HepG2 (cell line): ENCODE data around the gene RPS27L. TPM values are rescaled to one million over a fixed set of nuclear protein-coding genes. Genes with fewer than 3 reads are reported as not detected.

ENCODE experiments used
- FOXK2 ChIP-seq: fragments of 450-650 bp; IDR thresholded peaks from 2 replicates; pipeline ENCODE4 v1.6.1; 2016
- HNRNPUL1 ChIP-seq: fragments of 200-400 bp; formaldehyde crosslinking; IDR thresholded peaks from 2 replicates; pipeline ENCODE4 v1.6.1; 2017; ENCODE audit warnings: low read depth, mild to moderate bottlenecking, low read length, moderate library complexity
- IKZF4 ChIP-seq: sonication (generic); formaldehyde crosslinking; IDR thresholded peaks from 2 replicates; pipeline ENCODE4 v1.5.1; 2020; ENCODE audit warnings: borderline replicate concordance, mild to moderate bottlenecking, low read depth, missing genetic modification reagents; ENCODE audit errors: not compliant biosample characterization
- NFE2L2 ChIP-seq: fragments of 150-350 bp; IDR thresholded peaks from 2 replicates; pipeline ENCODE4 v1.6.1; 2014; ENCODE audit warnings: low read length
- SIN3A ChIP-seq: IDR thresholded peaks from 2 replicates; pipeline ENCODE4 v1.6.1; 2011; ENCODE audit warnings: low read depth, mild to moderate bottlenecking, control low read depth, low read length, borderline replicate concordance
- SRSF1 ChIP-seq: fragments of 200-400 bp; formaldehyde crosslinking; optimal IDR thresholded peaks from 2 replicates; pipeline ENCODE3; 2017; ENCODE audit warnings: mild to moderate bottlenecking, low read depth, low read length, moderate library complexity
- STAT5B ChIP-seq: sonication (generic); formaldehyde crosslinking; IDR thresholded peaks from 2 replicates; pipeline ENCODE4 v1.4.0; 2020; ENCODE audit warnings: missing genetic modification reagents
- TAF1 ChIP-seq: sonication (generic); formaldehyde crosslinking; IDR thresholded peaks from 2 replicates; pipeline ENCODE4 v1.4.0; 2020; ENCODE audit warnings: missing genetic modification reagents
- TBX3 ChIP-seq: fragments of 450-650 bp; IDR thresholded peaks from 2 replicates; pipeline ENCODE4 v1.6.1; 2017; ENCODE audit warnings: antibody characterized with exemption, mild to moderate bottlenecking, inconsistent platforms, borderline replicate concordance
- YEATS2 ChIP-seq: sonication (generic); formaldehyde crosslinking; IDR thresholded peaks from 2 replicates; pipeline ENCODE4 v1.4.0; 2020; ENCODE audit warnings: missing genetic modification reagents, borderline replicate concordance
- ZNF17 ChIP-seq: sonication (generic); formaldehyde crosslinking; IDR thresholded peaks from 2 replicates; pipeline ENCODE4 v1.5.0; 2020; ENCODE audit warnings: mild to moderate bottlenecking, missing genetic modification reagents
- ZNF224 ChIP-seq: sonication (generic); formaldehyde crosslinking; IDR thresholded peaks from 2 replicates; pipeline ENCODE4 v1.5.0; 2020; ENCODE audit warnings: mild to moderate bottlenecking, missing genetic modification reagents
- ZNF317 ChIP-seq: sonication (generic); formaldehyde crosslinking; IDR thresholded peaks from 2 replicates; pipeline ENCODE4 v1.5.0; 2020; ENCODE audit warnings: mild to moderate bottlenecking, missing genetic modification reagents
- ZNF350 ChIP-seq: sonication (generic); formaldehyde crosslinking; IDR thresholded peaks from 2 replicates; pipeline ENCODE4 v1.4.0; 2020; ENCODE audit warnings: mild to moderate bottlenecking, low read depth, missing genetic modification reagents, borderline replicate concordance
- ZNF496 ChIP-seq: sonication (generic); formaldehyde crosslinking; IDR thresholded peaks from 2 replicates; pipeline ENCODE4 v1.8.1; 2023; ENCODE audit warnings: mild to moderate bottlenecking, moderate library complexity, missing genetic modification reagents; ENCODE audit not compliant: insufficient replicate concordance
- ZNF616 ChIP-seq: sonication (generic); formaldehyde crosslinking; IDR thresholded peaks from 2 replicates; pipeline ENCODE4 v1.5.0; 2020; ENCODE audit warnings: low read depth, mild to moderate bottlenecking, missing genetic modification reagents
- polyA plus RNA-seq, 8 experiments: library from polyadenylated mRNA; depleted of rRNA in 3 of 8; stranded (reverse) in 7 of 8; unstranded in 1 of 8; fragments of >200 nt; fragmentation: Illumina TruSeq in 4 of 8; extraction: Trizol in 4 of 8; gene quantifications; 2 replicates each; pipeline versions ENCODE4 v1.2.1 to v1.2.3, GENCODE V29; 2011 to 2016; ENCODE audit warnings: low read depth in 4 of 8, missing spikeins in 1 of 8, mixed read lengths in 1 of 8; ENCODE audit not compliant: insufficient read depth in 1 of 8
- total RNA-seq, 5 experiments: library from RNA; depleted of rRNA; stranded (reverse); fragments of >200 nt; fragmentation: Illumina TruSeq; extraction: Trizol; gene quantifications; 2 replicates each; pipeline ENCODE4 v1.2.3, GENCODE V29; 2016; ENCODE audit warnings: low read depth in 1 of 5
- TF ChIP-seq, protein P1 (sequence below): sonication (generic); formaldehyde crosslinking; IDR thresholded peaks from 2 replicates; pipeline ENCODE4 v1.8.0; 2022; ENCODE audit warnings: mild to moderate bottlenecking, missing genetic modification reagents, borderline replicate concordance
- TF ChIP-seq, protein P2 (sequence below): sonication (generic); formaldehyde crosslinking; IDR thresholded peaks from 2 replicates; pipeline ENCODE4 v1.4.0; 2020; ENCODE audit warnings: missing genetic modification reagents
- TF ChIP-seq, protein P3 (sequence below): sonication (generic); formaldehyde crosslinking; IDR thresholded peaks from 2 replicates; pipeline ENCODE4 v1.4.0; 2020; ENCODE audit warnings: missing genetic modification reagents, borderline replicate concordance
- TF ChIP-seq, protein P4 (sequence below): sonication (generic); formaldehyde crosslinking; IDR thresholded peaks from 2 replicates; pipeline ENCODE4 v1.8.0; 2022; ENCODE audit warnings: missing genetic modification reagents, mild to moderate bottlenecking, moderate library complexity, borderline replicate concordance
- TF ChIP-seq, protein P5 (sequence below): sonication (generic); formaldehyde crosslinking; IDR thresholded peaks from 2 replicates; pipeline ENCODE4 v1.4.0; 2020; ENCODE audit warnings: mild to moderate bottlenecking, missing genetic modification reagents
- TF ChIP-seq, protein P6 (sequence below): sonication (generic); formaldehyde crosslinking; IDR thresholded peaks from 2 replicates; pipeline ENCODE4 v1.8.0; 2022; ENCODE audit warnings: mild to moderate bottlenecking, missing genetic modification reagents, moderate library complexity

Gene RPS27L
- total and polyA plus RNA-seq, 2 of the 13 experiments (the other 11 are each of a cell fraction or from before 2014, with no cell fraction given), result 231 to 433 TPM

DNA sequence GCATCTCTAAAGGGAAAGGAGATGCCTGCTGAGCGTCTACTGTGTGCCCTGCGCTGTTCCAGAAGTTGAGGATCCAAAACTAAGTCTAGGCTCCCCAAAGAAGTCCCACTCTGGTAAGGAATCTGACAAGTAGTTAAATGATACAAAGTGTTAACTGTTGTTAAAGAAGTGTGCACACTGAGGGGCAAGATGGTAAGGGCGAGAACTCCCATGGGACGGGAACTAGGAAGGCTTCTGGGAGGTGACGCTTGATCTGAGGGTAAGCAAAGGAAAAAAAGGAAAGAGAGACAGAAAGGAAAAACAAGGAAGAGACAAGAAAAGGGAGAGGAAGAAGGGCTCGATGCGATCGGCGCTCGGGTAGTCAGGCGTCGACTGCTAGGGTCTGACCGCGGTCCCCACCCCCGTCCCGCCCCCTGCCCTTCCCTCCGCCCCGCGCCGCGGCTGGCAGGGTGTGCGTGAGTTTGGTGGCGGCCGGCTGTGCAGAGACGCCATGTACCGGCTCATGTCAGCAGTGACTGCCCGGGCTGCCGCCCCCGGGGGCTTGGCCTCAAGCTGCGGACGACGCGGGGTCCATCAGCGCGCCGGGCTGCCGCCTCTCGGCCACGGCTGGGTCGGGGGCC, 35.8 kb downstream of the RPS27L start, which contains the start of gene LACTB (continued):
- TF ChIP-seq, protein P1, sequence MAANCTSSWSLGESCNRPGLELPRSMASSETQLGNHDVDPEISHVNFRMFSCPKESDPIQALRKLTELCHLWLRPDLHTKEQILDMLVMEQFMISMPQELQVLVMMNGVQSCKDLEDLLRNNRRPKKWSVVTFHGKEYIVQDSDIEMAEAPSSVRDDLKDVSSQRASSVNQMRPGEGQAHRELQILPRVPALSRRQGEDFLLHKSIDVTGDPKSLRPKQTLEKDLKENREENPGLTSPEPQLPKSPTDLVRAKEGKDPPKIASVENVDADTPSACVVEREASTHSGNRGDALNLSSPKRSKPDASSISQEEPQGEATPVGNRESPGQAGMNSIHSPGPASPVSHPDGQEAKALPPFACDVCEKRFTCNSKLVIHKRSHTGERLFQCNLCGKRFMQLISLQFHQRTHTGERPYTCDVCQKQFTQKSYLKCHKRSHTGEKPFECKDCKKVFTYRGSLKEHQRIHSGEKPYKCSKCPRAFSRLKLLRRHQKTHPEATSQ (CRISPR knock-in tag), result no peak
- TF ChIP-seq ZNF350 (CRISPR knock-in tag), result no peak
- TF ChIP-seq, protein P2, sequence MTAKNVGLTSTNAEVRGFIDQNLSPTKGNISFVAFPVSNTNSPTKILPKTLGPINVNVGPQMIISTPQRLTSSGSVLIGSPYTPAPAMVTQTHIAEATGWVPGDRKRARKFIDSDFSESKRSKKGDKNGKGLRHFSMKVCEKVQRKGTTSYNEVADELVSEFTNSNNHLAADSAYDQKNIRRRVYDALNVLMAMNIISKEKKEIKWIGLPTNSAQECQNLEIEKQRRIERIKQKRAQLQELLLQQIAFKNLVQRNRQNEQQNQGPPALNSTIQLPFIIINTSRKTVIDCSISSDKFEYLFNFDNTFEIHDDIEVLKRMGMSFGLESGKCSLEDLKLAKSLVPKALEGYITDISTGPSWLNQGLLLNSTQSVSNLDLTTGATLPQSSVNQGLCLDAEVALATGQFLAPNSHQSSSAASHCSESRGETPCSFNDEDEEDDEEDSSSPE, result no peak
- TF ChIP-seq SIN3A, result peak; percentile 86; the same call in 1 of the 2 replicates
- no peak for TF ChIP-seq TBX3
- TF ChIP-seq ZNF17 (CRISPR knock-in tag), result no peak
- TF ChIP-seq, protein P3, sequence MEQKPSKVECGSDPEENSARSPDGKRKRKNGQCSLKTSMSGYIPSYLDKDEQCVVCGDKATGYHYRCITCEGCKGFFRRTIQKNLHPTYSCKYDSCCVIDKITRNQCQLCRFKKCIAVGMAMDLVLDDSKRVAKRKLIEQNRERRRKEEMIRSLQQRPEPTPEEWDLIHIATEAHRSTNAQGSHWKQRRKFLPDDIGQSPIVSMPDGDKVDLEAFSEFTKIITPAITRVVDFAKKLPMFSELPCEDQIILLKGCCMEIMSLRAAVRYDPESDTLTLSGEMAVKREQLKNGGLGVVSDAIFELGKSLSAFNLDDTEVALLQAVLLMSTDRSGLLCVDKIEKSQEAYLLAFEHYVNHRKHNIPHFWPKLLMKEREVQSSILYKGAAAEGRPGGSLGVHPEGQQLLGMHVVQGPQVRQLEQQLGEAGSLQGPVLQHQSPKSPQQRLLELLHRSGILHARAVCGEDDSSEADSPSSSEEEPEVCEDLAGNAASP, result no peak
- no peak for TF ChIP-seq SRSF1
- no peak for TF ChIP-seq STAT5B (CRISPR knock-in tag)
- no peak for TF ChIP-seq ZNF616 (CRISPR knock-in tag)
- no peak for TF ChIP-seq IKZF4 (CRISPR knock-in tag)
- no peak for TF ChIP-seq YEATS2
- no peak for TF ChIP-seq ZNF224 (CRISPR knock-in tag)
- no peak for TF ChIP-seq ZNF317
- TF ChIP-seq, protein P4, sequence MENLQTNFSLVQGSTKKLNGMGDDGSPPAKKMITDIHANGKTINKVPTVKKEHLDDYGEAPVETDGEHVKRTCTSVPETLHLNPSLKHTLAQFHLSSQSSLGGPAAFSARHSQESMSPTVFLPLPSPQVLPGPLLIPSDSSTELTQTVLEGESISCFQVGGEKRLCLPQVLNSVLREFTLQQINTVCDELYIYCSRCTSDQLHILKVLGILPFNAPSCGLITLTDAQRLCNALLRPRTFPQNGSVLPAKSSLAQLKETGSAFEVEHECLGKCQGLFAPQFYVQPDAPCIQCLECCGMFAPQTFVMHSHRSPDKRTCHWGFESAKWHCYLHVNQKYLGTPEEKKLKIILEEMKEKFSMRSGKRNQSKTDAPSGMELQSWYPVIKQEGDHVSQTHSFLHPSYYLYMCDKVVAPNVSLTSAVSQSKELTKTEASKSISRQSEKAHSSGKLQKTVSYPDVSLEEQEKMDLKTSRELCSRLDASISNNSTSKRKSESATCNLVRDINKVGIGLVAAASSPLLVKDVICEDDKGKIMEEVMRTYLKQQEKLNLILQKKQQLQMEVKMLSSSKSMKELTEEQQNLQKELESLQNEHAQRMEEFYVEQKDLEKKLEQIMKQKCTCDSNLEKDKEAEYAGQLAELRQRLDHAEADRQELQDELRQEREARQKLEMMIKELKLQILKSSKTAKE (CRISPR knock-in tag), result no peak
- no peak for TF ChIP-seq NFE2L2
- TF ChIP-seq, protein P5, sequence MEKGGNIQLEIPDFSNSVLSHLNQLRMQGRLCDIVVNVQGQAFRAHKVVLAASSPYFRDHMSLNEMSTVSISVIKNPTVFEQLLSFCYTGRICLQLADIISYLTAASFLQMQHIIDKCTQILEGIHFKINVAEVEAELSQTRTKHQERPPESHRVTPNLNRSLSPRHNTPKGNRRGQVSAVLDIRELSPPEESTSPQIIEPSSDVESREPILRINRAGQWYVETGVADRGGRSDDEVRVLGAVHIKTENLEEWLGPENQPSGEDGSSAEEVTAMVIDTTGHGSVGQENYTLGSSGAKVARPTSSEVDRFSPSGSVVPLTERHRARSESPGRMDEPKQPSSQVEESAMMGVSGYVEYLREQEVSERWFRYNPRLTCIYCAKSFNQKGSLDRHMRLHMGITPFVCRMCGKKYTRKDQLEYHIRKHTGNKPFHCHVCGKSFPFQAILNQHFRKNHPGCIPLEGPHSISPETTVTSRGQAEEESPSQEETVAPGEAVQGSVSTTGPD (CRISPR knock-in tag), result no peak
- TF ChIP-seq, protein P6, sequence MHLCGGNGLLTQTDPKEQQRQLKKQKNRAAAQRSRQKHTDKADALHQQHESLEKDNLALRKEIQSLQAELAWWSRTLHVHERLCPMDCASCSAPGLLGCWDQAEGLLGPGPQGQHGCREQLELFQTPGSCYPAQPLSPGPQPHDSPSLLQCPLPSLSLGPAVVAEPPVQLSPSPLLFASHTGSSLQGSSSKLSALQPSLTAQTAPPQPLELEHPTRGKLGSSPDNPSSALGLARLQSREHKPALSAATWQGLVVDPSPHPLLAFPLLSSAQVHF (CRISPR knock-in tag), result no peak
- no peak for TF ChIP-seq ZNF496 (CRISPR knock-in tag)
- peak; percentile 66; the same call in 1 of the 2 replicates for TF ChIP-seq TAF1 (CRISPR knock-in tag)
- TF ChIP-seq FOXK2, result peak; percentile 41; the same call in 1 of the 2 replicates
- no peak for TF ChIP-seq HNRNPUL1
